GM18909 (cell line): Measurements from ENCODE around the gene SHISAL2B.
"Not testable (repeated sequence)": the region's sequence is repeated elsewhere in the genome, so short reads cannot be mapped to it uniquely, and the experiment has no call there.

Experiments
- ATAC-seq: cut with Tn5 transposase; IDR thresholded peaks from one replicate; pipeline ENCODE4 v1.9.1; 2021; ENCODE audit warnings: mild to moderate bottlenecking; ENCODE audit not compliant: unreplicated experiment, poor library complexity

Gene SHISAL2B

GRCh38 chr5:64693636-64694035 is 3.3 kb downstream of the SHISAL2B start:
- ATAC-seq: no peak

- not testable (repeated sequence) for ATAC-seq
These were observed 6.1 kb downstream of the SHISAL2B start for GRCh38 chr5:64696414-64696813.

- no peak for ATAC-seq
These were observed 10.5 kb downstream of the SHISAL2B start for GRCh38 chr5:64700765-64701164.

DNA sequence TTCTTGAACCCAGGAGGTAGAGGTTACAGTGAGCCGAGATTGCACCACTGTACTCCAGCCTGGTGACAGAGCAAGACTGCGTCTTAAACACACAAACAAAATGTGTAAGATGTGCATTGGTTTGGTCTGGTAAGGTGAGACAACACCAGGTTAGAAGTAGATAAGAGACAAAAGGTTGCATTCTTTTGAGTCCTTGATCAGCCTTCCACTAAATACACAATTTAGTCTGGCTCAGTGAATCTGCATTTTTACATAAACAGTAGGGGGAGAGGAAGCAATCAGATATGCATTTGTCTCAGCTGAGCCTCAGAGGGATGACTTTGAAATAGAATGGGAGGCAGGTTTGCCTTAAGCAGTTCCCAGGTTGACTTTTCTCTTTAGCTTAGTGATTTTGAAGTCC is 15.8 kb downstream of the SHISAL2B start:
- not testable (repeated sequence) for ATAC-seq

- no peak for ATAC-seq
These were observed 16.9 kb downstream of the SHISAL2B start for GRCh38 chr5:64707191-64707590.

DNA sequence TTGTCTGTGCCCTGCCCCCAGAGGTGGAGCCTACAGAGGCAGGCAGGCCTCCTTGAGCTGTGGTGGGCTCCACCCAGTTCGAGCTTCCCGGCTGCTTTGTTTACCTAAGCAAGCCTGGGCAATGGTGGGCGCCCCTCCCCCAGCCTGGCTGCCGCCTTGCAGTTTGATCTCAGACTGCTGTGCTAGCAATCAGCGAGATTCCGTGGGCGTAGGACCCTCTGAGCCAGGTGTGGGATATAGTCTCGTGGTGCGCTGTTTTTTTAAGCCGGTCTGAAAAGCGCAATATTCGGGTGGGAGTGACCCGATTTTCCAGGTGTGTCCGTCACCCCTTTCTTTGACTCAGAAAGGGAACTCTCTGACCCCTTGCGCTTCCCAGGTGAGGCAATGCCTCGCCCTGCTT is 24.2 kb downstream of the SHISAL2B start:
- not testable (repeated sequence) for ATAC-seq

GRCh38 chr5:64722588-64722987 is 32.3 kb downstream of the SHISAL2B start:
- ATAC-seq: no peak

GRCh38 chr5:64727150-64727549 is 36.8 kb downstream of the SHISAL2B start:
- ATAC-seq: no peak

GRCh38 chr5:64742411-64742810 is 52.1 kb downstream of the SHISAL2B start:
- no peak for ATAC-seq

- ATAC-seq: no peak
These were observed 52.5 kb downstream of the SHISAL2B start for GRCh38 chr5:64742821-64743220.

- no peak for ATAC-seq
These were observed 54.6 kb downstream of the SHISAL2B start for GRCh38 chr5:64744914-64745313.

DNA sequence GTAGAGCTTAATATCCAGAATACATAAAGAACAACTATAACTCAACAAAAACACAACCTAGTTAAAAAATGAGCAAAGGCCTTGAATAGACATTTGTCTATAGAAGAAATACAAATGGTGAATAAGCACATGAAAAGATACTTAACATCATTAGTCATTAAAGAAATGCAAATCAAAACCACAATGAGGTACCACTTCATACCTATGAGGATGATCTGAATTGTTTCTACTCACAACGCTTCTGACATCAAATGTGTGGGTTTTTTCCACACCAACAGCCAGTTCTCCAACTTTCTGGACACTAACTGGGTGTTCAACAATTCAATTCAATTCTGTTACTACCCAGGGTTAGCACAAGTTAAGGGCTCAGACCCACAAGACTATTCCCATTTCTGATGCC is 56.1 kb downstream of the SHISAL2B start:
- ATAC-seq: no peak

GRCh38 chr5:64749385-64749784 is 59.1 kb downstream of the SHISAL2B start:
- no peak for ATAC-seq

GRCh38 chr5:64754066-64754465 is 63.8 kb downstream of the SHISAL2B start:
- no peak for ATAC-seq

DNA sequence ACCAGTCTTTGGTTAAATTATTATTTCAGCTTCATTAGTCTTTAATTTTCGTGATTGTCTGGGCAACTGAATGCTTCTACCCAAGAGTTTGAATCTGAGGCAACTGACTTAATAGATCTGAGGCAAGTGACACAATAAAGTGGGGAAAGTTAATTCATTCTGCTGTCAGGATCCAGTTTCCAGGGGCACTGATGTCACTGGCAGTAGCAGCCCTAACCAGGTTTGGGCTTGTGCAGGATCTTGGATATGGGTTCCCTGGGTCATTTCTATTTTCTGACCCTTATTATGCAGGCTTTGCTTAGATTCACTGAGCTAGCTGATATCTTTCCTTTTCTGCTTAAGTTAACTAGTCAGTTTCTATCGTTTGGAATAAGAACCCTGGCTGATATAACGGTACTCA is 68.6 kb downstream of the SHISAL2B start:
- ATAC-seq: no peak

DNA sequence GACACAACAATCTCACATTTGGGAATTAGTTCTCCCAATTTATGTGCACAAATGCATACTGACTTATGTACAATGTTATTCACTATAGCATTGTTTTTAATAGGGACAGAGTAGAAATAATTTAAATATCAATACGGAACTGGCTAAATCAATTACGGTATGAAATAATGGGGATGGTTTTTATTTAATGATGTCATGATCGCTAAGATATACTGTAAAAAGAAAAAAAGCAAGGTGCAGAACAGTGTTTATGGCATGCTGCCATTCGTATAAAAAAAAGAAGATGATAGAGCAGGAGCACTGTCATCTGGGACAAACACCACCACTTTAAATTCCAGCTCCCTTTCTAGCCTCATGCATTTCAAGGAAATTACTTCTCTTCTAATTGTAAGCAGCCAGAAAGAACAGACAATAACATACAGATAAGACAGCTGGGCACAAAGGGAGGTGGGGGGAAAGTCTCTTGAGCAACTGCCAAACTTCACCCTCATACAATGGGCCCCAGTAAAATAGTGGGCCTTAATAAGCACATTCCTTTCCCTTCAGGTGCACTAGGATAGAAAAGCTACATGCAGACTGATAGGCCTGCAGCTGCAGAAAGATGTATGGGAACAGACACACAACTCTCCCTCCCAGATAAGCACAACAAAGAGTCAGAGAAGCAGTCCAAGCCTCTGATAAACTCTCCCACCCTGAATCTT is 69.8 kb downstream of the SHISAL2B start:
- no peak for ATAC-seq

DNA sequence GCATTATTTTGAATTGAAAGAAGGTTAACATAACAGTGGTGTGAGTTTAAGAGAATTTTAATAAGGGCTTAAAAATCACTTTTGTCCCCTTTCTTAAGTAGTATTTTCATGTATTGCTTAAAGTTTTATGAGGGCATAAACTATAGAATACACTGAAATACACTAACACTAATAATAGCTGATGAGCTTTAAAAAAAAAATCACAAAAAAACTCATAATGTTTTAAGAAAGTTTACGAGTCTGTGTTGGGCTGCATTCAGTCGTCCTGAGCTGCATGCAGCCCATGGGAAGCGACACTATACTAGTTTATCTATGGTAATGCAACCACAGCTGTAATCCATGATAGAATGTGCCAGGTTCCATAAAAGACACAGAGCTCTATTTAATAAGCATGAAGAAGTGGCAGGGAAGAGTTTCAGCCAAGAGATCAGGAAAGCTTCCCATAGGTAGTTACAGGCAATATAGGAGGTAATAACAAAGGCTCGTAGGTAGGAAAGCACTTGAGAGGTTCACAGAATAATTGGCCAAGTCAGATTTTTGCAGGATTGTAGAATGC is 73.7 kb downstream of the SHISAL2B start:
- no peak for ATAC-seq

- ATAC-seq: no peak
These were observed 75.7 kb downstream of the SHISAL2B start for GRCh38 chr5:64765804-64766504.

- ATAC-seq: no peak
These were observed 76.6 kb downstream of the SHISAL2B start for GRCh38 chr5:64766941-64767340.
